AG09309 (cell line): ENCODE data around the gene ULBP3.

Experiments used
- DNase-seq: peaks from one replicate; pipeline ENCODE4 v3.0.0-alpha.2; 2010; ENCODE audit warnings: low read depth
- H3K4me3 ChIP-seq: 2 replicates; pipeline ENCODE4 v1.5.1; 2011; ENCODE audit warnings: mild to moderate bottlenecking, low read depth, low read length, moderate library complexity; ENCODE audit not compliant: control insufficient read depth
- CTCF ChIP-seq: IDR thresholded peaks from 2 replicates; pipeline ENCODE4 v1.5.1; 2011; ENCODE audit warnings: mild to moderate bottlenecking, low read depth, low read length, inconsistent platforms; ENCODE audit not compliant: insufficient read depth, control insufficient read depth; ENCODE audit errors: missing control alignments

Gene ULBP3

GRCh38 chr6:150090328-150090727, 21.4 kb upstream of the ULBP3 start:
- TF ChIP-seq CTCF: no peak
- no peak for DNase-seq
- H3K4me3 ChIP-seq: no peak overlapping the region

GRCh38 chr6:150088481-150089154, 19.7 kb upstream of the ULBP3 start:
- no peak for TF ChIP-seq CTCF
- no peak for DNase-seq
- H3K4me3 ChIP-seq: no peak overlapping the region

GRCh38 chr6:150087336-150087735, 18.4 kb upstream of the ULBP3 start:
- TF ChIP-seq CTCF: no peak
- DNase-seq: no peak
- no peak overlapping the region for H3K4me3 ChIP-seq

- no peak overlapping the region for H3K4me3 ChIP-seq
- no peak for TF ChIP-seq CTCF
- DNase-seq: no peak
Measured at GRCh38 chr6:150086026-150086425, 17.1 kb upstream of the ULBP3 start.

GRCh38 chr6:150084426-150084825, 15.5 kb upstream of the ULBP3 start:
- no peak for DNase-seq
- H3K4me3 ChIP-seq: no peak overlapping the region
- TF ChIP-seq CTCF: no peak

GRCh38 chr6:150083839-150084238, 14.9 kb upstream of the ULBP3 start:
- no peak for DNase-seq
- no peak overlapping the region for H3K4me3 ChIP-seq
- no peak for TF ChIP-seq CTCF
